Esophagus muscularis mucosa (tissue), 3 donors: Measurements from ENCODE around the gene GPR37L1.

ENCODE experiments used
- CTCF ChIP-seq, 3 experiments: fragments of 200-600 bp in 2 of 3; fragments of 450-650 bp in 1 of 3; sonication (generic) in 2 of 3; IDR thresholded peaks; one replicate each; pipeline ENCODE4 v1.5.1; 2017 to 2019; ENCODE audit warnings: antibody characterized with exemption in 3 of 3, mild to moderate bottlenecking in 2 of 3, moderate library complexity in 1 of 3
- EP300 ChIP-seq: sonication (generic); formaldehyde crosslinking; IDR thresholded peaks from one replicate; pipeline ENCODE4 v1.6.1; 2017; ENCODE audit warnings: antibody characterized with exemption

GRCh38 chr1:202131956-202132821, 9.5 kb downstream of the GPR37L1 start:
- TF ChIP-seq CTCF (IDR thresholded peaks at IDR 0.05) (no peak), EP300 (no peak)
